Nephron progenitor cell (in vitro differentiated cells): ENCODE data around the gene PCGF1.

Source experiments
- DNase-seq: peaks from one replicate; pipeline ENCODE4 v3.0.0; 2021
- H3K27ac Mint-ChIP-seq: 2 replicates; pipeline ENCODE4 v1.8.0; 2021; ENCODE audit warnings: mild to moderate bottlenecking, moderate library complexity, mixed read lengths
- H3K27me3 Mint-ChIP-seq: 2 replicates; pipeline ENCODE4 v1.8.0; 2021; ENCODE audit warnings: mild to moderate bottlenecking, low read depth, mixed read lengths; ENCODE audit not compliant: poor library complexity
- H3K36me3 Mint-ChIP-seq: 2 replicates; pipeline ENCODE4 v1.8.0; 2021; ENCODE audit warnings: low read depth, mixed read lengths
- H3K4me1 Mint-ChIP-seq: 2 replicates; pipeline ENCODE4 v1.8.0; 2021; ENCODE audit warnings: mixed read lengths
- H3K4me3 Mint-ChIP-seq: 2 replicates; pipeline ENCODE4 v1.8.0; 2021; ENCODE audit warnings: mild to moderate bottlenecking, moderate library complexity, mixed read lengths
- H3K9me3 Mint-ChIP-seq: 2 replicates; pipeline ENCODE4 v1.8.0; 2021; ENCODE audit warnings: mild to moderate bottlenecking, moderate library complexity, mixed read lengths
- CTCF ChIP-seq: fragments of 200-600 bp; sonication (generic); IDR thresholded peaks from 2 replicates; pipeline ENCODE4 v1.5.0; 2021; ENCODE audit warnings: antibody characterized with exemption

Gene PCGF1

GRCh38 chr2:74502147-74502719 is 5.3 kb downstream of the PCGF1 start:
- H3K36me3 Mint-ChIP-seq, result peaks cover 30% of the 10 kb centered on the region
- peak; percentile 45 for DNase-seq
- peaks cover 100% of the 10 kb centered on the region for H3K27me3 Mint-ChIP-seq
- H3K9me3 Mint-ChIP-seq, result no peaks in the 10 kb centered on the region
- H3K4me3 Mint-ChIP-seq, result peak overlapping the region; percentile 89
- peaks cover 90% of the 10 kb centered on the region for H3K4me1 Mint-ChIP-seq
- peak overlapping the region; percentile 61 for H3K27ac Mint-ChIP-seq
- no peak for TF ChIP-seq CTCF

GRCh38 chr2:74501335-74502071 is 6.0 kb downstream of the PCGF1 start:
- DNase-seq, result peak; percentile 38
- Mint-ChIP-seq H3K4me3 (peak overlapping the region; percentile 89), H3K27me3 (peaks cover 100% of the 10 kb centered on the region), H3K27ac (peak overlapping the region; percentile 77), H3K36me3 (peaks cover 25% of the 10 kb centered on the region), H3K9me3 (no peaks in the 10 kb centered on the region), H3K4me1 (peaks cover 83% of the 10 kb centered on the region)
- no peak for TF ChIP-seq CTCF

- H3K36me3 Mint-ChIP-seq, result peaks cover 25% of the 10 kb centered on the region
- no peaks in the 10 kb centered on the region for H3K9me3 Mint-ChIP-seq
- no peak for DNase-seq
- peaks cover 100% of the 10 kb centered on the region for H3K27me3 Mint-ChIP-seq
- no peak overlapping the region for H3K27ac Mint-ChIP-seq
- H3K4me3 Mint-ChIP-seq, result peak overlapping the region; percentile 89
- H3K4me1 Mint-ChIP-seq, result peaks cover 76% of the 10 kb centered on the region
- no peak for TF ChIP-seq CTCF
These were observed 6.9 kb downstream of the PCGF1 start for GRCh38 chr2:74500578-74500946.

GRCh38 chr2:74499940-74500577 is 7.4 kb downstream of the PCGF1 start:
- TF ChIP-seq CTCF, result no peak
- peaks cover 71% of the 10 kb centered on the region for H3K4me1 Mint-ChIP-seq
- no peaks in the 10 kb centered on the region for H3K9me3 Mint-ChIP-seq
- DNase-seq, result no peak
- no peak overlapping the region for H3K27ac Mint-ChIP-seq
- peaks cover 100% of the 10 kb centered on the region for H3K27me3 Mint-ChIP-seq
- H3K4me3 Mint-ChIP-seq, result peak overlapping the region; percentile 89
- peaks cover 20% of the 10 kb centered on the region for H3K36me3 Mint-ChIP-seq

GRCh38 chr2:74499267-74499939 is 8.1 kb downstream of the PCGF1 start, which contains the start of gene LBX2:
Gene LBX2, minus strand, starts transcription at chr2:74499603. Its CDS starts 66 bp downstream, at chr2:74499537.
- DNase-seq, result peak; percentile 60
- peaks cover 14% of the 10 kb centered on the region for H3K36me3 Mint-ChIP-seq
- peak within 1 kb of the TSS; percentile 89 for H3K4me3 Mint-ChIP-seq
- peaks cover 100% of the 10 kb centered on the region for H3K27me3 Mint-ChIP-seq
- peaks cover 65% of the 10 kb centered on the region for H3K4me1 Mint-ChIP-seq
- no peaks in the 10 kb centered on the region for H3K9me3 Mint-ChIP-seq
- no peak for TF ChIP-seq CTCF
- no peak within 1 kb of the TSS for H3K27ac Mint-ChIP-seq
